Hepatocyte (in vitro differentiated cells): Measurements from ENCODE around the gene RAPSN.

Experiments used
- EZH2 ChIP-seq: fragments of 200-600 bp; sonication (generic); IDR thresholded peaks from 2 replicates; pipeline ENCODE4 v1.6.1; 2016; ENCODE audit warnings: antibody characterized with exemption, mild to moderate bottlenecking, borderline replicate concordance
- EZH2phosphoT487 ChIP-seq: fragments of 200-600 bp; sonication (generic); IDR thresholded peaks from one replicate; pipeline ENCODE4 v1.6.1; 2018; ENCODE audit warnings: antibody characterized with exemption, mild to moderate bottlenecking, low read depth, moderate library complexity; ENCODE audit not compliant: unreplicated experiment, severe bottlenecking
- TF ChIP-seq, protein P1 (sequence below): fragments of 200-600 bp; sonication (generic); IDR thresholded peaks from 2 replicates; pipeline ENCODE4 v1.5.1; 2016; ENCODE audit warnings: antibody characterized with exemption, mild to moderate bottlenecking; ENCODE audit not compliant: poor library complexity

DNA sequence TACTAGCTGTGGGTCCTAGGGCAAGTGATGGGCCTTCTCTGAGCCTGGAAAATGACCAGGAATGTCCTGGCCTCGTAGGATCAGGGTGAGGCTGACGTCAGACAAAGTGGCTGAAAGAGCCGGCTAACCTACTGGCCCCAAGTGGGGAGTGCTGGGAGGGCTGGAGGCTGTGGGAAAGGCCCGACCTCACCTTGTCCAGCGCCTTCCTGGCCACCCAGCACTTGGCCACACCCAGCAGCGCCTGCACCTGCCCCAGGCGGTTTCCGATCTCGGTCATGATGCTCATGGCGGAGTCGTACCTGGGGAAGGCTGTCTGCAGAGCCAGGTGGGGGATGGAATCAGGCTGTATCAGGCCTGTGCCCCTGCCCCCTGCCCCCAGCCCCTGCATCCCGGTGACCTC is 7.5 kb downstream of the RAPSN start:
- TF ChIP-seq EZH2phosphoT487, result no peak
- TF ChIP-seq, protein P1, sequence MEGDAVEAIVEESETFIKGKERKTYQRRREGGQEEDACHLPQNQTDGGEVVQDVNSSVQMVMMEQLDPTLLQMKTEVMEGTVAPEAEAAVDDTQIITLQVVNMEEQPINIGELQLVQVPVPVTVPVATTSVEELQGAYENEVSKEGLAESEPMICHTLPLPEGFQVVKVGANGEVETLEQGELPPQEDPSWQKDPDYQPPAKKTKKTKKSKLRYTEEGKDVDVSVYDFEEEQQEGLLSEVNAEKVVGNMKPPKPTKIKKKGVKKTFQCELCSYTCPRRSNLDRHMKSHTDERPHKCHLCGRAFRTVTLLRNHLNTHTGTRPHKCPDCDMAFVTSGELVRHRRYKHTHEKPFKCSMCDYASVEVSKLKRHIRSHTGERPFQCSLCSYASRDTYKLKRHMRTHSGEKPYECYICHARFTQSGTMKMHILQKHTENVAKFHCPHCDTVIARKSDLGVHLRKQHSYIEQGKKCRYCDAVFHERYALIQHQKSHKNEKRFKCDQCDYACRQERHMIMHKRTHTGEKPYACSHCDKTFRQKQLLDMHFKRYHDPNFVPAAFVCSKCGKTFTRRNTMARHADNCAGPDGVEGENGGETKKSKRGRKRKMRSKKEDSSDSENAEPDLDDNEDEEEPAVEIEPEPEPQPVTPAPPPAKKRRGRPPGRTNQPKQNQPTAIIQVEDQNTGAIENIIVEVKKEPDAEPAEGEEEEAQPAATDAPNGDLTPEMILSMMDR, result no peak
- no peak for TF ChIP-seq EZH2
